H1 (cell line): Measurements from ENCODE around the gene IFTAP.

Source experiments
- GTF2F1 ChIP-seq: IDR thresholded peaks from 2 replicates; pipeline ENCODE4 v1.6.1; 2012; ENCODE audit warnings: low read depth, low read length, improper control_type of control experiment, borderline replicate concordance
- POLR2A ChIP-seq, 2 experiments: IDR thresholded peaks; 1 replicate in 1 of 2; 2 replicates in 1 of 2; pipeline ENCODE4 v1.6.1; 2011; ENCODE audit warnings: low read depth in 2 of 2, low read length in 2 of 2, mild to moderate bottlenecking in 2 of 2; ENCODE audit errors: control extremely low read depth in 1 of 2
- TF ChIP-seq, protein P1 (sequence below), 3 experiments: IDR thresholded peaks; 1 replicate in 2 of 3; 2 replicates in 1 of 3; pipeline versions ENCODE4 v1.5.1 to v1.6.1; 2011; ENCODE audit warnings: low read length in 3 of 3, mild to moderate bottlenecking in 3 of 3, inconsistent platforms in 2 of 3, low read depth in 1 of 3, moderate library complexity in 1 of 3; ENCODE audit not compliant: insufficient read depth in 1 of 3; ENCODE audit errors: control extremely low read depth in 1 of 3

DNA sequence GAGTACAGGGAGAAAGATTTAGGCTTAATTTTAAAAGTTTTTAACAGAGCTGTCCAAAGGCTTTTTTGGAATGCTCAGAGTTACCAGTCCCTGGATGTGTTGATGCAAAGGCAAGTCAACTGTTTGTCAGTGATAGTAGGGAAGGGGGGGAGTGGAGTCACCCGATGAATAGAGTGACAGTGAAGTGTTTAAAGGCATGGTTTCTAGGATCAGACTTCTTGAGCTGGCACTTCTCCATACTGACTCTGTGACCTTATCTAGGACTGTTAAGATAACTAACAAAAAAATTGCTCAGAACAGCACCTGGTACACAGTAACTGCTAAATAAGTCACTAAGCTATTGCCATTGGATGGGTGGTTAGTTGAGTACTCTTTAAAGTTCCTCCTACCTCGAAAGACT lies 15.1 kb downstream of the IFTAP start:
- TF ChIP-seq, protein P1, sequence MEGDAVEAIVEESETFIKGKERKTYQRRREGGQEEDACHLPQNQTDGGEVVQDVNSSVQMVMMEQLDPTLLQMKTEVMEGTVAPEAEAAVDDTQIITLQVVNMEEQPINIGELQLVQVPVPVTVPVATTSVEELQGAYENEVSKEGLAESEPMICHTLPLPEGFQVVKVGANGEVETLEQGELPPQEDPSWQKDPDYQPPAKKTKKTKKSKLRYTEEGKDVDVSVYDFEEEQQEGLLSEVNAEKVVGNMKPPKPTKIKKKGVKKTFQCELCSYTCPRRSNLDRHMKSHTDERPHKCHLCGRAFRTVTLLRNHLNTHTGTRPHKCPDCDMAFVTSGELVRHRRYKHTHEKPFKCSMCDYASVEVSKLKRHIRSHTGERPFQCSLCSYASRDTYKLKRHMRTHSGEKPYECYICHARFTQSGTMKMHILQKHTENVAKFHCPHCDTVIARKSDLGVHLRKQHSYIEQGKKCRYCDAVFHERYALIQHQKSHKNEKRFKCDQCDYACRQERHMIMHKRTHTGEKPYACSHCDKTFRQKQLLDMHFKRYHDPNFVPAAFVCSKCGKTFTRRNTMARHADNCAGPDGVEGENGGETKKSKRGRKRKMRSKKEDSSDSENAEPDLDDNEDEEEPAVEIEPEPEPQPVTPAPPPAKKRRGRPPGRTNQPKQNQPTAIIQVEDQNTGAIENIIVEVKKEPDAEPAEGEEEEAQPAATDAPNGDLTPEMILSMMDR (IDR thresholded peaks at IDR 0.05; ENCODE audit: control extremely low read depth in 1 of 3, insufficient read depth in 1 of 3, low read depth in 1 of 3, low read length in 3 of 3), result no peak
- no peak for TF ChIP-seq POLR2A (IDR thresholded peaks at IDR 0.05; ENCODE audit: control extremely low read depth in 1 of 2, low read depth in 2 of 2, low read length in 2 of 2)
- TF ChIP-seq GTF2F1, result no peak
